Ureter (tissue), 1 donor: ENCODE measurements around the gene GOLT1A. TPM values are rescaled to one million over a fixed set of nuclear protein-coding genes. Genes with fewer than 3 reads are reported as not detected.
"Not testable (repeated sequence)": the region's sequence is repeated elsewhere in the genome, so short reads cannot be mapped to it uniquely, and the experiment has no call there.

ENCODE experiments used
- DNase-seq: peaks from one replicate; pipeline ENCODE4 v3.0.0-alpha.2; 2020; ENCODE audit warnings: low spot score
- total RNA-seq: library from RNA; stranded (reverse); gene quantifications from one replicate; pipeline ENCODE4 v1.2.4, GENCODE V29; 2023
- donor health status: DM: yes; HTN: yes; CAD: no.

Gene GOLT1A
- total RNA-seq, 1 donor from 2014 or later: 26.0 TPM

- no peak for DNase-seq
Measured at GRCh38 chr1:204248954-204249353, 35.2 kb upstream of the GOLT1A start.

DNA sequence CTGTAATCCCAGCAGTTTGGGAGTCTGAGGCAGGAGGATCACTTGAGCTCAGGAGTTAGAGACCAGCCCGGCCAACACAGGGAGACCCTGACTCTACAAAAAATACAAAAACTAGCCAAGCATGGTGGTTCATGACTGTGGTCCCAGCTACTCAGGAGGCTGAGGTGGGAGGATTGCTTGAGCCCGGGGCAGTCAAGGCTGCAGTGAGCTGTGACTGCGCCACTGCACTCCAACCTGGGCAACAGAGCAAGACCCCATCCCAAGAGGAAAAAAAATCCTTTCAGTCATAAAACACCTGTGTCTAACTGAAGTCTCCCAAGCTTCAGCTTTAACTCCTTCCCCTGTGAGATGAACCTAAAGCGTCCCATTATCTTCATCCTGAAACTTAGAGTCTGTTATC is 33.1 kb upstream of the GOLT1A start:
- no peak for DNase-seq

- DNase-seq: no peak
Measured at GRCh38 chr1:204242920-204243319, 29.1 kb upstream of the GOLT1A start.

DNA sequence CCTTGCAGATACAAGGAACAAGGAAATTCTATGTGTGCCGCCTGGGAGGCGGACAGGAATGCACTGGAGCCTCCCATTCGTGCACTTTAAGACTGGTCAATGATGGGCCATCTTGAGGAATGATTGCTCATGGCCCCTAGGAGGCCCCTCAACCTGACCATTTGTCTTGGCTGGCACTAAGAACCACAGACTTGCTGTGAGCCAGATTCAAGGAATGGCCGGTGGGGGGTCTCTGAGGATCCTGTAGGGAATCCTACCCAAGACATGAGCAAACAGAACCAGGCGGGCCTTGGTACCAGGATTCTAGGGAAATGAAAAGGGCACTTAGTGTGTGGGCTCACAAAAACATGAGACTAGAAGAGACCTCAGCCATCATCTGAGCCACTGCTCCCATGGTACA is 28.1 kb upstream of the GOLT1A start:
- DNase-seq: no peak

GRCh38 chr1:204241050-204241449 is 27.3 kb upstream of the GOLT1A start:
- DNase-seq: no peak

- DNase-seq: no peak
Measured at GRCh38 chr1:204240233-204240632, 26.4 kb upstream of the GOLT1A start.

DNA sequence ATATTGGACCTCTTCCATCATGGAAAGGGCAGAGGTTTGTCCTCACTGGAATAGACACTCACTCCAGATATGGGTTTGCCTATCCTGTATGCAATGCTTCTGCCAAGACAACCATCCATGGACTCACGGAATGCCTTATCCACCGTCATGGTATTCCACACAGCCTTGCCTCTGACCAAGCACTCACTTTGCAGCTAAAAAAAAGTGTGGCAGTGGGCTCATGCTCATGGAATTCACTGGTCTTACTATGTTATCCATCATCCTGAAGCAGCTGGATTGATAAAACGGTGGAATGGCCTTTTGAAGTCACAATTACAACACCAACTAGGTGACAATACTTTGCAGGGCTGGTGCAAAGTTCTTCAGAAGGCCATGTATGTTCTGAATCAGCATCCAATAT is 25.6 kb upstream of the GOLT1A start:
- DNase-seq: not testable (repeated sequence)

DNA sequence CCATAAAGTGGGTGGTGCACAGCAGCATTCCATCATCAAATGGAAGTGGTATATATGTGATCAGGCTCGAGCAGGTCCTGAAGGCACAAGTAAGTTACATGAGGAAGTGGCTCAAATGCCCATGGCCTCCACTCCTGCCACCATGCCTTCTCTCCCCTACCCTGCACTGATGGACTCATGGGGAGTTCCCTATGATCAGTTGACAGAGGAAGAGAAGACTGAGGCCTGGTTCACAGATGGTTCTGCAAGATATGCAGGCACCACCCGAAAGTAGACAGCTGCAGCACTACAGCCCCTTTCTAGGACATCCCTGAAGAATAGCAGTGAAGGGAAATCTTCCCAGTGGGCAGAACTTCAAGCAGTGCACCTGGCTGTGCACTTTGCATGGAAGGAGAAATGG is 24.7 kb upstream of the GOLT1A start:
- DNase-seq: not testable (repeated sequence)

GRCh38 chr1:204237515-204237914 is 23.7 kb upstream of the GOLT1A start:
- not testable (repeated sequence) for DNase-seq

GRCh38 chr1:204232526-204232925 is 18.7 kb upstream of the GOLT1A start:
- DNase-seq: no peak

DNA sequence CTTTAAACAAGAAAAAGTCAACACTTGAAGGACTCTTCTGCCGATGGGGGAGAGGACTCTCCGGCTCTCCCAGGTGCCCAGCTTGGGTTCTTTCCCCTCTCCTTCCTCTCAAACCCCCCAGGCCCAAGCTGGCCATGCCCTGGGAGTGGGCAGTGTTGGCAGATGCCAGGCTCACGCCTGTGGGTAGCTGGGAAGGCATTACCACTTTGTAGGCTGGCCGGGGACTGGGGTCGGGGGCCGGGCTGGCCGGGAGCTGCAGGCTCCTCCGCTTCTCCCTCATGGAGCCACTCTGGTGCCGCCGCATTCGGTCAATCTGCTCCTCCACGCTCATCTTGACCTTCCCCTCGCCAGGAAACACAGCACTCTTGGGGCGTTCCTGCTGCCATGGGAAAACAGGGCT is 16.4 kb upstream of the GOLT1A start:
- DNase-seq: no peak

GRCh38 chr1:204228896-204229295 is 15.1 kb upstream of the GOLT1A start:
- DNase-seq: no peak

DNA sequence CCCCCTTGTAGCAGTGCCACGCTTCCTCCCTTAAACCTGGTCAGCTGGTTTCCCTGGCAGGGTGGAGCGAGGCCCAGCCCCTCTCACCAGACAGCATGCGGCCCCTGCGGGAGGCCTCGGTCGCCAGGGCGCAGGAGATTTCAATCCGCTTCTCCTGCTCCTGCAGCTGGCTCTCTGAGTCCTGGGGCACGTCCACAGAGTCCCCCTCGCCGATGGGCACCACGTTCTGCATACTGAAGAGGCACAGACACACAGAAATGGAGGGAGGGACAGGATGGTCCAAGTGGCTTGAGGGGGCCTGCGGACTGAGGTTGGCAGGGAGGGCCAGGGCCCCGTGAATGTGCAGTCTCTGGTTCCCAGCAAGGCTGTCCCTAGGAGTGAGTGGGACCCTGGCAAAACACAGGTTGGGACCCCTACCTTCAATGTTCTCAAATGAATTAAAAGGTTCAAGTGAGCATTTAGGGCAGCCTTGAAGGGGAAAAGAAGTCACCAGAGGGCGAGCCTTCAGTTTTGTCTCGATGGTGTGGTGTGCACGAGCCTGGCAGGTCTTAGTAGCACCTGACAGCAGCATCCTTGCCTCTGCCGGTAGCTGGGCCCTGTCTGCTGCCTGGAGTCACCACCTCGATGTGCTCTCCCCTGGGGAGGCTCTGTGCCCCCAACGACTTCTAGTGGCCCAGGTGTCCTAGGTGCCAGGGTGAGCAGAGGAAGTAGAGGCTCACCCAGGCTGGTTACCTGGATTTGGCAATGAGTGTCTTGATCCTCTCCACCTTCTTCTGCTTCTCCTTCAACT is 14.4 kb upstream of the GOLT1A start:
- no peak for DNase-seq

DNA sequence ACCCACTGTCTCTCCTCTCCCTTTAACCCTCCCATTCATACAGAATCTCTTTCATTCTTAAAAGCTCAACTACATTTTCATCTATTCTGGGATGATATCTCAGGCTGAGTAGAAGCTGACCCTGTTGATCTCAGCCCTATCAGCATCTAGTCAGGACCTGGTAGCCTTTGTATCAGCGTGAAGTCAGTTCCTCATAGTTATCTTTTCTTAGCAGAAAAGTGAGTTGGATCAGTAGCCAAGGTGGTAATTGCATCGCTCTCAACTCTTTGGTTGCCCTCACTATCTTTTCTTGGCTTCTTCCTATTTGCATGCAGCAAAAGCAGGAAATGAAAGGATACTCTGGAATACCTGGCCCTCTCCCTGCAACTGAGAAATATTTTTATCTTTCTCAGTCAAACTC is 13.6 kb upstream of the GOLT1A start:
- DNase-seq: no peak

GRCh38 chr1:204225841-204226735 is 12.3 kb upstream of the GOLT1A start:
- peak; percentile 76 for DNase-seq

DNA sequence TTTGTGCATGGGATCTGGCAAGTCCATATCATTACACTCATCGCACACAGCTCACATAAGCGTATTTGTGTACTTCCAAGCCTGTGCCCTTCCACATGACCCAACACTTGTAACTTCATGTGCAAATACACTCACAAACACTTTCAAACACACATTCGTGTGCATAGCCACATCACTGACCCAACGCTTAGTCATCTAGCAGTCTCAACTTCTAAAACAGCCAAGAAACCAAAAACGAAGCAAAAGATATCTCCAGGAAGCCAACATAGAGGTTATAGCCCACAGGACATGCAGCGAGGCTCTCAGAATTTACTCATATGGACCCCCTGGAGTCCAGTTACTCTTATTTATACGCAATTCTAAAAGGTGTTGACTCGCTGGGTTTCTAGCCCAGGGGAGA is 10.9 kb upstream of the GOLT1A start:
- DNase-seq: no peak

GRCh38 chr1:204223129-204223860 is 9.5 kb upstream of the GOLT1A start:
- no peak for DNase-seq

GRCh38 chr1:204222764-204223055 is 8.9 kb upstream of the GOLT1A start:
- no peak for DNase-seq

GRCh38 chr1:204222006-204222763 is 8.4 kb upstream of the GOLT1A start:
- DNase-seq: no peak

DNA sequence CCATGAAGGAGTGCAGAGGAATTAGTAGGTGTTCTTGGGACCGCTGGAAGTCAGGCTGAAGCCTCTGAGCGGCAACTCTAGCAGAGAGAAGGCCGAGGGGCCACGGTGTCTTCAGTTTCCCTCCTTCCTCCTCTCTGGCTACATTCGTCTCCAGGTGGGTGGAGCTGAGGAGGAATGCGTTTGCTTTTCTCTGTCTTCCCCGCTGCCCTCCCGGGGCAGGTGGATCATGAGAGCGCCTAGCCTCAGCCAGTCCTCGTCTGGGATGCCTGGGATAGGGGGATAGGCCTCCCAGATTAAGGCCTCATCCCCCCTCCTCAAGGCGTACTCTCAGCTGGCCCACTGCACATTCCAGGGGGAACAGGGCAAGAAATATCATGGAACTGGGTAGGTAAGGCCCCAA is 7.5 kb upstream of the GOLT1A start:
- DNase-seq: no peak

- no peak for DNase-seq
Measured at GRCh38 chr1:204219971-204220616, 6.3 kb upstream of the GOLT1A start.
